ENCODE measurements around the gene KRT76.

GRCh38 chr12:52741375-52742195 is 35.6 kb downstream of the KRT76 start:
- TF ChIP-seq, protein P1, sequence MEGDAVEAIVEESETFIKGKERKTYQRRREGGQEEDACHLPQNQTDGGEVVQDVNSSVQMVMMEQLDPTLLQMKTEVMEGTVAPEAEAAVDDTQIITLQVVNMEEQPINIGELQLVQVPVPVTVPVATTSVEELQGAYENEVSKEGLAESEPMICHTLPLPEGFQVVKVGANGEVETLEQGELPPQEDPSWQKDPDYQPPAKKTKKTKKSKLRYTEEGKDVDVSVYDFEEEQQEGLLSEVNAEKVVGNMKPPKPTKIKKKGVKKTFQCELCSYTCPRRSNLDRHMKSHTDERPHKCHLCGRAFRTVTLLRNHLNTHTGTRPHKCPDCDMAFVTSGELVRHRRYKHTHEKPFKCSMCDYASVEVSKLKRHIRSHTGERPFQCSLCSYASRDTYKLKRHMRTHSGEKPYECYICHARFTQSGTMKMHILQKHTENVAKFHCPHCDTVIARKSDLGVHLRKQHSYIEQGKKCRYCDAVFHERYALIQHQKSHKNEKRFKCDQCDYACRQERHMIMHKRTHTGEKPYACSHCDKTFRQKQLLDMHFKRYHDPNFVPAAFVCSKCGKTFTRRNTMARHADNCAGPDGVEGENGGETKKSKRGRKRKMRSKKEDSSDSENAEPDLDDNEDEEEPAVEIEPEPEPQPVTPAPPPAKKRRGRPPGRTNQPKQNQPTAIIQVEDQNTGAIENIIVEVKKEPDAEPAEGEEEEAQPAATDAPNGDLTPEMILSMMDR (IDR thresholded peaks at IDR 0.05; ENCODE audit: low read length), result no peak
- TF ChIP-seq EZH2 (IDR thresholded peaks at IDR 0.05; ENCODE audit: borderline replicate concordance, low read length), result no peak
